ENCODE measurements around the gene CCDC92B. TPM values are rescaled to one million over a fixed set of nuclear protein-coding genes. Genes with fewer than 3 reads are reported as not detected.
"Not testable (repeated sequence)": the region's sequence is repeated elsewhere in the genome, so short reads cannot be mapped to it uniquely, and the experiment has no call there.

Gene CCDC92B
- total and polyA plus RNA-seq, 2 experiments from 2014 or later: 0.10 TPM; not detected in 1

GRCh38 chr17:2789700-2790099, 40.2 kb upstream of the CCDC92B start:
- WGBS (ENCODE audit: low lambda C conversion rate, missing lambda C conversion rate): 82% methylated on average over 3 of the region's 3 CpGs
- DNase-seq (ENCODE audit: low spot score): no peak

GRCh38 chr17:2786176-2786881, 36.9 kb upstream of the CCDC92B start:
- whole genome bisulfite sequencing (ENCODE audit: low lambda C conversion rate, missing lambda C conversion rate): 43% methylated on average over 19 of the region's 21 CpGs
- Histone ChIP-seq H4K20me1 (ENCODE audit: insufficient read depth, poor library complexity, severe bottlenecking) (no peaks in the 10 kb centered on the region), H3K27ac (no peak overlapping the region), H2AFZ (peak overlapping the region; percentile 62), H3K4me1 (ENCODE audit: insufficient read depth) (no peaks in the 10 kb centered on the region), H3K27me3 (no peaks in the 10 kb centered on the region), H3K9me2 (replicated peaks; ENCODE audit: insufficient read depth) (no peaks in the 10 kb centered on the region), H3K36me3 (replicated peaks; ENCODE audit: insufficient read depth, low read depth) (no peaks in the 10 kb centered on the region), H3K79me2 (no peaks in the 10 kb centered on the region), H3K9me3 (ENCODE audit: low read depth) (no peaks in the 10 kb centered on the region), H3K4me3 (no peak overlapping the region), H3K4me2 (peak overlapping the region; percentile 65)
- TF ChIP-seq CTCF (IDR thresholded peaks at IDR 0.05; ENCODE audit: poor library complexity) (peak; percentile 88), EZH2 (IDR thresholded peaks at IDR 0.05; ENCODE audit: borderline replicate concordance) (no peak)
- DNase-seq (ENCODE audit: low spot score): peak; percentile 92

More at GRCh38 chr17:2789700-2790099, 40.2 kb upstream of the CCDC92B start:
- no peaks in the 10 kb centered on the region for H4K20me1 ChIP-seq (ENCODE audit: insufficient read depth, poor library complexity, severe bottlenecking)
- no peak overlapping the region for H2AFZ ChIP-seq
- TF ChIP-seq EZH2phosphoT487 (IDR thresholded peaks at IDR 0.05; ENCODE audit: low read depth, severe bottlenecking, unreplicated experiment) (no peak), CTCF (IDR thresholded peaks at IDR 0.05; ENCODE audit: poor library complexity) (no peak)
- no peaks in the 10 kb centered on the region for H3K27me3 ChIP-seq
- no peak overlapping the region for H3K4me2 ChIP-seq
- no peaks in the 10 kb centered on the region for H3K79me2 ChIP-seq
- no peak overlapping the region for H3K4me3 ChIP-seq
- no peak overlapping the region for H3K27ac ChIP-seq
- H3K4me1 ChIP-seq (ENCODE audit: insufficient read depth): no peaks in the 10 kb centered on the region
- H3K9me3 ChIP-seq (ENCODE audit: low read depth): no peaks in the 10 kb centered on the region
- no peaks in the 10 kb centered on the region for H3K9me2 ChIP-seq (replicated peaks; ENCODE audit: insufficient read depth)
- H3K36me3 ChIP-seq (replicated peaks; ENCODE audit: insufficient read depth, low read depth): no peaks in the 10 kb centered on the region

GRCh38 chr17:2785376-2785775, 35.9 kb upstream of the CCDC92B start:
- not testable (repeated sequence) for H3K27me3 ChIP-seq; H3K4me2 ChIP-seq; DNase-seq (ENCODE audit: low spot score); H3K27ac ChIP-seq; H3K9me2 ChIP-seq (replicated peaks; ENCODE audit: insufficient read depth); H3K9me3 ChIP-seq (ENCODE audit: low read depth); H4K20me1 ChIP-seq (ENCODE audit: insufficient read depth, poor library complexity, severe bottlenecking); H3K4me3 ChIP-seq; H2AFZ ChIP-seq; H3K4me1 ChIP-seq (ENCODE audit: insufficient read depth); H3K79me2 ChIP-seq; H3K36me3 ChIP-seq (replicated peaks; ENCODE audit: insufficient read depth, low read depth)
- 86% methylated on average over 12 of the region's 12 CpGs for WGBS (ENCODE audit: low lambda C conversion rate, missing lambda C conversion rate)

- H2AFZ ChIP-seq: no peak overlapping the region
- no peak overlapping the region for H3K4me2 ChIP-seq
- no peaks in the 10 kb centered on the region for H3K36me3 ChIP-seq (replicated peaks; ENCODE audit: insufficient read depth, low read depth)
- no peak for DNase-seq (ENCODE audit: low spot score)
- no peaks in the 10 kb centered on the region for H3K9me2 ChIP-seq (replicated peaks; ENCODE audit: insufficient read depth)
- H3K4me1 ChIP-seq (ENCODE audit: insufficient read depth): no peaks in the 10 kb centered on the region
- no peaks in the 10 kb centered on the region for H4K20me1 ChIP-seq (ENCODE audit: insufficient read depth, poor library complexity, severe bottlenecking)
- no peaks in the 10 kb centered on the region for H3K27me3 ChIP-seq
- H3K27ac ChIP-seq: no peak overlapping the region
- no peaks in the 10 kb centered on the region for H3K79me2 ChIP-seq
- no peak overlapping the region for H3K4me3 ChIP-seq
- no peak for TF ChIP-seq EZH2phosphoT487 (IDR thresholded peaks at IDR 0.05; ENCODE audit: low read depth, severe bottlenecking, unreplicated experiment)
- WGBS (ENCODE audit: low lambda C conversion rate, missing lambda C conversion rate): 95% methylated on average over 8 of the region's 8 CpGs
- no peaks in the 10 kb centered on the region for H3K9me3 ChIP-seq (ENCODE audit: low read depth)
These were observed 35.4 kb upstream of the CCDC92B start for GRCh38 chr17:2784864-2785263.
